NCI-H2196 treated with DMSO at 0.1 percent for 48 hours (cell line): ENCODE data around the gene AGPAT3.
A peak's percentile ranks its signal among the peaks of the same experiment; 100 is the strongest.

Experiments
- DNase-seq: peaks from one replicate; lab custom pipeline; 2025; ENCODE audit not compliant: unreplicated experiment; lab: John Stamatoyannopoulos, UW

Gene AGPAT3

DNA sequence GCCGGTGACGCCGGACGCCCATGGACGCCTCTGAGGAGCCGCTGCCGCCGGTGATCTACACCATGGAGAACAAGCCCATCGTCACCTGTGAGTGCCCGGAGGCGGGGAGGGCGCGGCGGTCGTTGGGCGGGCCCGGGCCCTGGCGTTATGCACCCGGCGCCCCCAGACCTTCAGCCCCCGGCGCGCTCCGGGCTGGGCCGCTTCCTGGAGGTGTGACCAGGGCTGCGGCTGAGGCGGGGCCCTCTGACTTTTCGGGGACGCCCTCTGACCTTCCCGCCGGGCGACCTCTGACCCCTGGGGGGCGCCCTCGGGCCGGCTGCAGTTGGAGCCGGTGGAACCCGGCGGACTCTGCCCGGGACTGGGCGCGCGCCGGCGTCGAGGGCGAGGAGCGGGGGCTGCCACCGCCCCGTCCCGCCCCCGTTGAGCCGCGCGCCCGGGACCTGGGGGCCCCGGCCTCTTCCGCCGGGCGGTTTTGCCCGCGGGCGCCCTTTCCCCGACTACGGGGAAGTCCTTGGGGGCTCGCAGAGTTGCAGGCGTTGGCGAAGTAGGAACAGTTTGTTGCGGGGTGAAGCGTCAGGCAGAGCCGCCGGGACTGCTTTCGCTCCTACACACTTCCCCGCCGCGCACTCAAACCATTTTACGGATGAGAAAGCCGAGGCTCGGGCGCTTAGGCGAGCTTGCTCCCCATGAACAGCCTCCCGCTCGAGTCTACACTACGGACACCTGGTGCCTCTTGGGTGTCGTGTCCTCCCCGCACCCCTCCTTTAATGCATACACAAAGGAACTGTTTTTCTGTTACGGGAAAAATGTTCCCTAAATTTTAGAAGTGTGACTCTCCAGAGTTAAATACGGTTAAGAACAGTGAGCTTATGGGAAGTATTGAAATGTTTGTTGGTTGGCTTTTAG lies 147.7 kb downstream of the AGPAT3 start:
- peak; percentile 34 for DNase-seq

DNA sequence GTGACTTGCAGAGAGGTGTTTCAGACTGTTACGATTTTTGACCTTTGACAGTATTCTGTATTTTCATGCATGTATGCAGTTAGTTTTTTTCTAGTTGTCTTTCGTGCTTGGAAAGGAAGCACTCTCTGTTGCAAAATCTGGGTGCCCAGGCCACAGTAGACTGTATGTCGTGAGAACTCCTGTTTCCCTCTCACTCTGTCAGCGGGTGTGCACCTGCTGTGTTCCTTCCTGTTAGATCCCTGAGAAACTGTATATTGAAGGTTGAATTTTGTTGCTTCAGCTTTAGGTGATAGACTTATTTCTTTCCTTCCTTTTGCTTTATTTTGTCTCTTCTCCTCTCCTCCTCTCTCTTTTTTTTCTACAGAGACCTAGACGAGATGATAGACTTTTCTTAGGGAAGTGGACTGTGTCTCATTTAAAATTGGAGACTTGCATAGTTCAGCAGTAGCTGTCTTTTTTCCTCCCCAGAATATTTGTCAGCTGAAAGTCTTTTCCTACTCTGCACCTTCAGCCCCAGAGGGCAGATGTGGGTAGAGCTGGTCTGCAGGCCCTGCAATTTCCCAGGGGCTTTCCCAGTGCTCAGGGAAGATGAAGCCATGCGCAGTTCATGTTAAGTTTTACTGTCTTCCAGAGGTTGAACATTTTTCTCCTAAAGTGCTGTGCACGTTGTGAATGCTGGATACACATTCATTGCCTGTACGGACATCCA lies 148.5 kb downstream of the AGPAT3 start:
- DNase-seq: no peak

DNA sequence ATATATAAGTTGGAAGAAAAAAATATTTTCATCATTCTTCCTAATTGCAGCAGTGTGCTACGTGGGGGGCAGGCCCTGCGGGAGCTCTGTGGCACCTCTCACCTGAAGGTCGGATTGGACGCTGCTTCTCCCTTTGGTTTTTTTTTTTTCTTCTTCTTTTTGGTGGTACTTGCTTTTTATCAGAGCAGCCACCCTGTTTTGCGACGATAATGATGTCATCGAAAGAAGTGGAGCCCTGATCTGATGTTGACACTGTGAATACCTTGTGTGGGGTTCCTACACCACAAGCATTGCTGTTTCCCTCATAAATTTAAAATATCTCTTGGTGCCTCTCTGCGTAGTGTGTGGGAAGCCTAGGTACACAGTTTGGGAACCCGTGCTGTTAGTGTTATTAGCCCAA lies 152.6 kb downstream of the AGPAT3 start:
- no peak for DNase-seq

DNA sequence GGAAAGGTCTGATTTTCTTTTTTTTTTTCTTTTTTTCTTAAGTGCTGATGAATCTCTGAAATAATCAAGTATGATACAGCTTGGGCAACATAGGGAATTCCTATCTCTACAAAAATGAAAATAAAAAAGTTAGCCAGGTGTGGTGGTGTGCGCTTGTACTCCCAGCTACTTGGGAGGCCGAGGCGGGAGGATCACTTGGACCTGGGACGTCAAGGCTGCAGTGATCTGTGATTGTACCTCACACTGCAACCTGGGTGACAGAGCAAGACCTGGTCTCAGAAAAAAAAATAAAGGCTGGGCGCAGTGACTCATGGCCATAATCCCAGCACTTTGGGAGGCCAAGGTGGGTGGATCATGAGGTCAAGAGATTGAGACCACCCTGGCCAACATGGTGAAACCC lies 153.1 kb downstream of the AGPAT3 start:
- DNase-seq: no peak

DNA sequence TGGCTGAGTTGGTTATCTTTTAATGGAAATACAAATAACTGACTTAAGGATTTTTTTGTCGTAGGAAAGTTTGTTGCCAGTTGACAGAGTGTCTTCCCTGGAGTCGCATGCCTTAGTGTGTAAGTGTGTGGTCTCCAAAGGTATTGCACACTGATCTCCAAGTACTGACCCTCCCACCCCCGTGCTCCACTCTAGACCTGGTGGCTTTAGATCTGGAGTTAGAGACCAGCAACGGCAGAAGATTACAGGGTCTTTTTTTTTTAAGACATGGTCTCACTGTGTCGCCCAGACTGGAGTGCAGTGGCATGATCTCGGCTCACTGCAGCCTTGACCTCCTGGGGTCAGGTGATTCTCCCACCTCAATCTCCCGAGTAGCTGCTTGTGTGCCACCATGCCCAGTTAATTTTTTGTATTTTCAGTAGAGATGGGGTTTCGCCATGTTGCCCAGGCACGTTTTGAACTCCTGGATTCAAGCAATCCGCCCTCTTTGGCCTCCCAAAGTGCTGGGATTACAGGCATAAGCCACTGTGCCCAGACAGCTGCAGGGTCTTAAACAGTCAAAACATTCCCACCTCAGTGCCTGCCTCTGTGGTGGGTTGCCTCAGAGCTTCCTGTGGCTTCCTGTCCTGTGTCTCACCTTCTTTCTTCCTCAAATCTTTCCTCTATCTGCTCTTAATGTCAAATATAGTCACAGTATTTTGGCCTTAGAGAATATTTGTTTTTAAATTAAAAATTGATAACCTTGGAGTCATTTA lies 154.0 kb downstream of the AGPAT3 start:
- no peak for DNase-seq

DNA sequence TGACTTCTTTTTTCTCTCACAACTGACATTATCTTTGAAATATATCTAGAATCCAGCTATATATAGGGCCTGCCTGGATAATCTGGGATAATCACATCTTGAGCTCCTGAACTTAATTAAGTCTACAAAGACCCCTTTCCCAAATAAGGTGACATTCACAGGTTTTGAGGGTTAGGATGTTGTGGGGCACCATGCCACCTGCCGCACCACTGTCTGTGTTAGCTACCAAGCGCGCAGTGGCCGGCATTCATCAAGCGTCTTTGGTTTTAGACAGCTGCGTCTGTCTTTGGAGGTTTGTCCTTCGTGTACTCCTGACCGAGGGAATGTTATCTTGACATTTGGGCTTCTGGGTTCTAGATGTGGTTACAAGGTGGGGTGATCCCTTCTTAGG lies 154.5 kb downstream of the AGPAT3 start:
- DNase-seq: no peak

DNA sequence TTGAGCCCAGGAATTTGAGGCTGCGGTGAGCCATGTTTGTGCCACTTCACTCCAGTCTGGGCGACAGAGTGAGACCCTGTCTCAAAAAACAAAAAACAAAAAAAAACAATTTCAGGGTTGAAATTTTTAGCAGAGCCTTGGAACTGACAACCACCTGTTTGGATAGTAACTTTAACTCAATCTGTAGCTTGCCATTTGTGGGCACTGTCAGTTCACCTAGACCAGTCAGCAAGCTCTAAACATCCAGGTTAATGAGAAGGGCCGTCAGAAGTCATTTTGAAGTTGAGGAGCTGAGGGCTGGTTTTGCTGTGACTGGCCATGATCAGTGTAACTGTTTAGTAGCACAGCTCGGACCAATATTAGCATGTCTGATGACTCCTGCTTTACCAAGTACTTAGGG lies 155.5 kb downstream of the AGPAT3 start:
- no peak for DNase-seq

DNA sequence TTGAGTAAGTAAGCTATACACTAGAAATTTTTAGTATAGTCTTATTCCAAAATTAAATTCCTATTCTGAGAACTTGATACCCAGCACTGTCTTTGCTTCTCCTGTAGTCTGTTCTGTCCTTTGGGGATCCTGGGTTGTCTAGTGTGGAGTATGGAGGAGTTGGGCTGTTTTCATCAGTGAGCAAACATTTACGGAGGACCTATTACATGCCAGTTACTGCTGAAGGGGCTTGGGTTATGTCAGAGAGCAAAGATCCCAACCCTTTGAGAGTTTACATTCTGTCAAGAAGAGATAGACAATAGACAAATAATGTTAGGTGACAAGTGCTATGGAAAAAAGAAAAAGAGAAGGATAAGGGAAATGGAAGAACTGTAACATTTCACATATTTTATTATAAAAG lies 156.0 kb downstream of the AGPAT3 start:
- no peak for DNase-seq

DNA sequence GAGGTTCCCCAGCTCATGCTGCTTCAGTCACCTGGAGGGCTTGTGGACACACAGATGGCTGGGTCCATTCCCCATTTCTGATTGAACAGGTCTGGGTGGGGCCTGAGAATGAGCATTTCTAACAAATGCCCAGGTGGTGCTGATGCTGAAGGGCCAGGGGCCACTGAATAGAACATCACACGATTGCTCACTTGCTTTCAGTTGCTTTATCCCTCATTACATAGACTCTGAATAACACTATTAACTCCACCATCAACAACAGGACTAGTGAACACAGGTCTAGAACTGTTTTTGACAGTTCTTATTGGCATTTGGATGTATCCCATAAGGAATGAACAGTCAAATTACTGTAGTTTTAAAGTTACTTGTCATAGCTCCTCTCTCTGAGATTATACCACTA lies 159.2 kb downstream of the AGPAT3 start:
- no peak for DNase-seq

DNA sequence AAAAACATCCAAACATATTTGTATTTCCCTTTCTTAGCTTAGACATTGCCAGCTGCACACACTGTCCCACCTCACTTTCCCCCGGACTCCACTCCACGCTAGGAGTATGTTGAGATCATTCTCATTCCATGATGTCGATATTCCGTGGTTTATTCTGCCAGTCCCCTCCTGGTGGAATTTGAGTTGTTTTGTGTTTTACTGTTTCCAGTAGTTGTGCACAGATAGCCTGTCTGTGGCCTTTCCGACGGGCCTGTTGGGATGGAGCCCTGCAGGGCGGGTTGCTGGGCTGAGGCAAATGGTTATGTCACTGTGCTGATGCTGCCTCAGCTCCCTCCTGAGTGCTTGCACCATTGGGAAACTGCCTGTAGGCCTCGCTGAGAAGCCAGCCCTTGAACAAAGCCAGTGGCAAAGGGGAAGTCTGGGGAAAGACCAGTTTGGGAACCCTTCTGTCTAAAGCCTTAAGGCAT lies 159.9 kb downstream of the AGPAT3 start:
- DNase-seq: no peak

DNA sequence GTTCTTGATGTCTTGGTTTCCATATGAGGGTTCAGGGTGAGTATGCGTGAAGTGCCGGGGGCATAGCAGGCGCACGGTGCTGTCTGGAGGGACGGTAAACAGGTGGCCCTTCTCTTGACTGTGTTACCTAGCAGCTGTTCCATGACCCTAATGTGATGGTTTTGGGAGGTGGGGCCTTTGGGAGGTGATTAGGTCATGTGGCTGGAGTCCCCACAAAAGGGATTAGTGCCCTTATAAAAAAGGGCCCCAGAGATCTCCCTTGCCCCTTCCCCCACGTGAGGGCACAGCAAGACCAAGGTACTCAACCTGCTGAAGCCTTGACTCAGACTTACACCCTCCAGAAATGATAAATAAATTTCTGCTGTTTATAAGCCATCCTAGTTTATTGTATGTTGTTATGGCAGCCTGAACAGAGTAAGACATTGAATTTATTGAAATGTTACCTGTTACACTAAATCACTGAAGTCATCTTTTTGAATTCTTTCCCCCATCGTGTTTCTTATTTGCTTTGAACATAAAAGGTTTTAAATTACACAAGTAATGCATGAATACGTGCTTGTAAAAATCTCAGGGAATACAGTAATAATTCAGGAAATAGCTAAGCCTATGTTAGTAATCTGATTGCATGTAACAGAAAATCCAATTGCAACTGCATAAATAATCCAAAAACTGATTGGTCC lies 162.7 kb downstream of the AGPAT3 start:
- DNase-seq: no peak

DNA sequence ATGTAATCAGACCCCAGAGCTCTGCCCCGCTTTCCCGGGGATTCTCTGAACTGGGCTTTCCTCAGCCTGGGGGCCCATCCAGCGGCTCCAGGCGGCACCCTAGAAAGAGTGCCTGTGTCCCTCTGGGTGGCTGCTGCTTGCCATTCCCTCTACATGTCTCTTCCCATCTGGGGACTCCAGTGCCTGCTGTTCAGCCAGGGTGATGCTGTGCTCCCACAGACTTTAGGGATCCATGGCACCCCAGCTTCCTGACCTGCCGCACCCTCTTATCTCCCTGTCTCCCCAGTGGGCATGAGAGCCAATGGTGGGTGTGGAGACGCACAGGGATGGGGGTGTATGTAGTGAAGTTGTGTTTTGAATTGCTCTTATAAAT lies 163.2 kb downstream of the AGPAT3 start:
- no peak for DNase-seq

DNA sequence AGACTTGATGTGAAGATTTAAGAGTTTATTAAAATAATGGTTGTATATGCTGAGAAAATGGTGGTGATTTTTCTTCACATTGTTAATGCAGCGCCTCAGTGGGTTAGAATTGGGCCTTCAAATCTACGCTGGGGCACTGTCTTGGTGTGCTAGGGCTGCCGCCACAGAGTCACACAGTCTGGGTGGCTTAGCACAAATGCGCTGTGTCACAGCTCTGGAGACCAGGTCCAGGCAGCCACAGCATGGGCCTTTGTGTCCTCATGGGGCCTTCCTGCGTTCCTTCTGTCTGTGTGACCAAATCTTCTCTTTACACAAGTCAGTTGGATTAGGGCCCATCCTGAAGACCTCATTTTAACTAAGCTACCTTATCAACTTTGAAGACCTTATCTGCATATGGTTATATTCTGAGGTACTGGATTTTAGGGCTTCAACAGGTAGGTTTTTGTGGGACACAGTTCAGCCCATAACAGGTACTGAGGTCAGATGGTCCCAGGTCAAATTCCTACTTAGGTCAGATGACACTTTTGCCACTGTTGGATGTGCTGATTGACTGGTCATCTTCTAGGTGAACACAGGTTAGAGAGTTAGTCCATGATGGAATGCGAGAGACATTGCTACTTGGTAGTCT lies 164.6 kb downstream of the AGPAT3 start:
- no peak for DNase-seq

DNA sequence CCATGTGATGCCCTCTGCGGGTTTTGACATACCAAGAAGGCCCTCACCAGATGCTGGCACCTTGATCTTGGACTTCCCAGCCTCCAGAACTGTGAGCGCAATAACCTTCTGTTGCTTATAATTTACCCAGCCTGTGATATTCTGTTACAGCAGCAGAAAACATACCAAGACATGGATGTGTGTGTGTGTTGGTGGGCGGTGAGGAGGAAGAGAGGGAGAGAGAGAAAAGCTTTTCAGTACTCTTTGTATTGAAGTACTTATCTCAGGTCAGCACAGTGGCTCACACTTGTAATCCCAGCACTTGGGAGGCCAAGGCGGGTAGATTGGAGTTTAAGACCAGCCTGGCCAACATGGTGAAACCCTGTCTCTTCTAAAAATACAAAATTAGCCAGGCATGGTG lies 170.2 kb downstream of the AGPAT3 start:
- DNase-seq: no peak
